Fibroblast of pulmonary artery (primary cell): ENCODE measurements around the gene GLRA3.
A peak's percentile ranks its signal among the peaks of the same experiment; 100 is the strongest.

Experiments used
- DNase-seq: peaks from one replicate; pipeline ENCODE4 v3.0.0-alpha.2; 2010; ENCODE audit warnings: low read depth
- H3K4me3 ChIP-seq: replicated peaks from 2 replicates; pipeline ENCODE4 v1.5.1; 2011; ENCODE audit warnings: low read depth, mild to moderate bottlenecking, control low read depth, low read length, moderate library complexity
- CTCF ChIP-seq: IDR thresholded peaks from 2 replicates; pipeline ENCODE4 v1.5.1; 2011; ENCODE audit warnings: mild to moderate bottlenecking, control low read depth, low read length, inconsistent platforms; ENCODE audit errors: missing control alignments

Gene GLRA3

GRCh38 chr4:174708381-174708780 lies 120.7 kb downstream of the GLRA3 start:
- no peak overlapping the region for H3K4me3 ChIP-seq
- no peak for TF ChIP-seq CTCF
- DNase-seq, result peak; percentile 45

- no peak for DNase-seq
- H3K4me3 ChIP-seq, result no peak overlapping the region
- TF ChIP-seq CTCF, result no peak
Measured at GRCh38 chr4:174707902-174708301, 121.1 kb downstream of the GLRA3 start.

- DNase-seq, result no peak
Measured at GRCh38 chr4:174707051-174707676, 121.9 kb downstream of the GLRA3 start.

GRCh38 chr4:174702979-174703478 lies 126.0 kb downstream of the GLRA3 start:
- TF ChIP-seq CTCF, result no peak
- DNase-seq, result peak; percentile 37
- no peak overlapping the region for H3K4me3 ChIP-seq

More at GRCh38 chr4:174707051-174707676, 121.9 kb downstream of the GLRA3 start:
- TF ChIP-seq CTCF, result no peak
- no peak overlapping the region for H3K4me3 ChIP-seq

GRCh38 chr4:174699654-174700053 lies 129.4 kb downstream of the GLRA3 start:
- H3K4me3 ChIP-seq, result no peak overlapping the region
- TF ChIP-seq CTCF, result no peak
- no peak for DNase-seq

GRCh38 chr4:174697896-174698295 lies 131.2 kb downstream of the GLRA3 start:
- no peak overlapping the region for H3K4me3 ChIP-seq
- no peak for DNase-seq
- no peak for TF ChIP-seq CTCF

GRCh38 chr4:174697202-174697601 lies 131.8 kb downstream of the GLRA3 start:
- no peak for TF ChIP-seq CTCF
- no peak overlapping the region for H3K4me3 ChIP-seq
- DNase-seq, result peak; percentile 47
